SW 1271 (cell line): ENCODE measurements around the gene PAQR7.

Experiments
- DNase-seq, 2 experiments: peaks; one replicate each; lab custom pipeline; 2025; lab: John Stamatoyannopoulos, UW

Gene PAQR7

DNA sequence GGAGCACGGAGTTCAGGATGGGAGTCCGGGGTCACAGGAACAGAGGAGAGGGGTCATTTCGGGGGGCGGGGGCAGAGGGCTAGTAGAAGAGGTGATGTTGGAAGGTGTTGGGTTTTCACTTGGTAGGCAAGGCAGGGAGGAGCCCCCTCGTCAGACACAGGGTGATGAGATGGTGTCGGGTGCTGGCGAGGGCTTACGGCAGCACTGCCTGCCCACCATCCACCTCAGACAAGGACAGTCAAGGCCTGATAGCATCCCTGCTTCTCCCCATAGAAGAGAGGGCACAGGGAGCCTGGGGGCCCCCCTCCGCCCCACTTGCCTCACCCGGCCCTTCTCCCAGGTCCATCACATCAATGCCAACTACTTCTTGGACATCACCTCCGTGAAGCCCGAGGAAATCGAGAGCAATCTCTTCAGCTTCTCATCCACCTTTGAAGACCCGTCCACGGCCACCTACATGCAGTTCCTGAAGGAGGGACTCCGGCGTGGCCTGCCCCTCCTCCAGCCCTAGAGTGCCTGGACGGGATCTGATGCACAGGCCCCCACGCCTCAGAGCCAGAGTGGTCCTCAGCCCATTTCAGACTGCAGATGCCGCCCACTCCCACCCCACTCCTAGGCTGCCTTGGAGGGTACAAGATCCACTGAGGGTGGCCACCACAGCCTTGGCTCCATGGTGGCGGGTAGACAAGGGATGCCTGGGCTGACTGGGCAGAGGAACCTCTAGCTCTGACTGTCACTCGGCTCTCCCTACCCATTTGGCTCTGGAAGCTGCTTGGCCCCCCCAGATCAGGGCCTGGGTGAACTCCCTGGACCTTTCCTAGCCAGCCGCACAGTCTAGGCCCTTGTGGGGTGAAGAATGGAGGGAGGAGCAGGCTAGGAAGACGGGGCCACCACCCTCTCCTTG is 60.0 kb downstream of the PAQR7 start:
- no peak for DNase-seq

DNA sequence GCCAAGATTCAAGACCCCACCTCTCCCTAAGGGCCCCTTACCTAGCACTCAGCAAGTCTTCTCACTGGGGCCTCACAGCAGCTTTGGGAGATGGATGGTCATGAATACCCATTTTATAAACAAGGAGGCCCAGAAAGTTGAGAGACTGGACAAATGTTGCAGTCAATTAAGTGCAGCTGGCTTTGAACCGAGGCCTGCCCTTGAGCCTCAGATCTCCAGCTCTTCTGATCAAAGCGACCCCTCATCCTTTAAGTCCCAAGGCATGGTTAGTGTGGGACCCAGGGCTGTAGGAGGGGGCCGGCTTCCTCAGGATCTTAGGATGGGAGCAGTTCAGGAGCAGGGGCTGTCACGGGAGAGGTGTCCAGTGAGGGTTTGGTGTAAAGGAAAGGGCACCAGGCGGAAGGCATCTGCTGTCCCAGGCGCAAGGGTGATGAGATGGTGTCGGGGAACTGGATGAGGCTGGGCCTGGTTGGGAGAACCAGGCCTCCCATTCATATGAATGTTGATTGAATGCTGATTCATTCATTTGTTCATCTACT is 60.9 kb downstream of the PAQR7 start:
- DNase-seq = no peak

GRCh38 chr1:25813734-25814471 is 61.6 kb downstream of the PAQR7 start:
- DNase-seq = no peak

GRCh38 chr1:25813071-25813733 is 62.3 kb downstream of the PAQR7 start:
- no peak for DNase-seq
